HepG2 (cell line): ENCODE results near the gene SAE1. TPM values are rescaled to one million over a fixed set of nuclear protein-coding genes. Genes with fewer than 3 reads are reported as not detected.

Experiments
- ATAC-seq: fragments of 200-7000 bp; cut with Tn5 transposase; 3 replicates; pipeline ENCODE4 v1.9.1; 2020; ENCODE audit warnings: mild to moderate bottlenecking, moderate library complexity
- BruUV-seq: library from RNA; stranded (reverse); fragments of 400-500 nt; replicated peaks from 2 replicates; lab custom pipeline; 2021; lab: Mats Ljungman, UMichigan
- CTCF ChIA-PET: fragments of 300-600 bp; formaldehyde crosslinking; extraction: SDS; loops from one replicate; lab custom pipeline; 2021; ENCODE audit warnings: low total read pairs, inconsistent platforms, low intra/inter-chr PET ratio; lab: Yijun Ruan, JAX
- POLR2A ChIA-PET: fragments of 350-600 bp; sonication (Branson Sonifier 250); formaldehyde crosslinking; loops from one replicate; lab custom pipeline; 2020; ENCODE audit warnings: antibody characterized with exemption, inconsistent platforms; lab: Yijun Ruan, JAX
- DNase-seq: peaks from one replicate; pipeline ENCODE4 v3.0.0-alpha.2; 2015; ENCODE audit warnings: low spot score
- FAIRE-seq: peaks from 3 replicates; lab custom pipeline; 2011; peaks lifted over from hg19 to GRCh38; lab: Jason Lieb, UNC
- H2AFZ ChIP-seq: one replicate; pipeline ENCODE4 v1.6.1; 2011; ENCODE audit warnings: low read length, inconsistent platforms
- H3K27ac ChIP-seq: fragments of 300-600 bp; 3 replicates; pipeline ENCODE4 v1.8.0; 2011; ENCODE audit warnings: mixed run types, mild to moderate bottlenecking, mixed read lengths, low read length, inconsistent platforms; ENCODE audit not compliant: insufficient read depth; ENCODE audit errors: extremely low read length
- H3K27me3 ChIP-seq, 2 experiments: fragments of 200-600 bp in 1 of 2; 2 replicates in 1 of 2; 3 replicates in 1 of 2; pipeline versions ENCODE4 v1.6.0 to v1.8.0; 2011; ENCODE audit warnings: low read length in 2 of 2, mild to moderate bottlenecking in 2 of 2, moderate library complexity in 2 of 2, inconsistent platforms in 1 of 2; ENCODE audit not compliant: insufficient read depth in 2 of 2, control insufficient read depth in 1 of 2
- H3K36me3 ChIP-seq, 2 experiments: fragments of 200-600 bp in 1 of 2; replicated peaks in 1 of 2; 2 replicates in 1 of 2; 3 replicates in 1 of 2; pipeline versions ENCODE4 v1.5.1 to v1.8.0; 2011; ENCODE audit warnings: low read length in 2 of 2, inconsistent platforms in 1 of 2; ENCODE audit not compliant: insufficient read depth in 2 of 2, control insufficient read depth in 1 of 2
- H3K4me1 ChIP-seq: 2 replicates; pipeline ENCODE4 v1.5.1; 2012; ENCODE audit warnings: low read length, inconsistent platforms; ENCODE audit not compliant: insufficient read depth
- H3K4me2 ChIP-seq: 2 replicates; pipeline ENCODE4 v1.6.0; 2011; ENCODE audit warnings: low read depth, low read length, inconsistent platforms
- H3K4me3 ChIP-seq, 3 experiments: fragments of 200-600 bp in 1 of 3; sonication (generic), shearing (Covaris generic) in 1 of 3; replicated peaks in 1 of 3; 2 replicates each; pipeline ENCODE4 v1.5.1; 2011 to 2016; ENCODE audit warnings: low read length in 3 of 3, inconsistent platforms in 2 of 3, low read depth in 2 of 3, mild to moderate bottlenecking in 2 of 3, control low read depth in 1 of 3, mixed read lengths in 1 of 3; ENCODE audit not compliant: insufficient read depth in 1 of 3
- H3K79me2 ChIP-seq: one replicate; pipeline ENCODE4 v1.6.1; 2011; ENCODE audit warnings: low read length, inconsistent platforms; ENCODE audit not compliant: insufficient read depth
- H3K9ac ChIP-seq: 2 replicates; pipeline ENCODE4 v1.6.0; 2011; ENCODE audit warnings: mild to moderate bottlenecking, low read depth, low read length, inconsistent platforms; ENCODE audit not compliant: insufficient read depth
- H3K9me3 ChIP-seq: 2 replicates; pipeline ENCODE4 v1.5.1; 2012; ENCODE audit warnings: mild to moderate bottlenecking, low read length
- H4K20me1 ChIP-seq: 2 replicates; pipeline ENCODE4 v1.6.0; 2011; ENCODE audit warnings: inconsistent platforms, mild to moderate bottlenecking, low read length, moderate library complexity; ENCODE audit not compliant: insufficient read depth
- BCL3 ChIP-seq: sonication (generic); formaldehyde crosslinking; IDR thresholded peaks from 2 replicates; pipeline ENCODE4 v1.5.1; 2020; ENCODE audit warnings: mild to moderate bottlenecking, missing genetic modification reagents, moderate library complexity
- EED ChIP-seq: sonication (generic); formaldehyde crosslinking; IDR thresholded peaks from 2 replicates; pipeline ENCODE4 v1.5.0; 2020; ENCODE audit warnings: mild to moderate bottlenecking, missing genetic modification reagents
- ETS1 ChIP-seq: sonication (generic); formaldehyde crosslinking; IDR thresholded peaks from 2 replicates; pipeline ENCODE4 v1.4.0; 2020; ENCODE audit warnings: missing genetic modification reagents
- HNRNPK ChIP-seq: fragments of 200-400 bp; formaldehyde crosslinking; IDR thresholded peaks from 2 replicates; pipeline ENCODE4 v1.6.1; 2018; ENCODE audit warnings: low read length, low read depth, moderate library complexity, mild to moderate bottlenecking; ENCODE audit not compliant: poor library complexity, severe bottlenecking
- MAFF ChIP-seq: IDR thresholded peaks from 2 replicates; pipeline ENCODE4 v1.6.1; 2011; ENCODE audit warnings: low read depth, low read length, improper control_type of control experiment
- MAX ChIP-seq: IDR thresholded peaks from 2 replicates; pipeline ENCODE4 v1.6.1; 2012; ENCODE audit warnings: inconsistent platforms
- PREB ChIP-seq: sonication (generic); formaldehyde crosslinking; IDR thresholded peaks from 2 replicates; pipeline ENCODE4 v1.4.0; 2020; ENCODE audit warnings: missing genetic modification reagents
- RARA ChIP-seq: IDR thresholded peaks from 2 replicates; pipeline ENCODE4 v1.6.1; 2016; ENCODE audit warnings: missing genetic modification reagents, missing compliant biosample characterization
- SALL2 ChIP-seq: sonication (generic); formaldehyde crosslinking; IDR thresholded peaks from 2 replicates; pipeline ENCODE4 v1.8.1; 2023; ENCODE audit warnings: mild to moderate bottlenecking, missing genetic modification reagents, inconsistent platforms
- SATB2 ChIP-seq: sonication (generic); formaldehyde crosslinking; IDR thresholded peaks from 2 replicates; pipeline ENCODE4 v1.5.0; 2020; ENCODE audit warnings: missing genetic modification reagents
- SETDB1 ChIP-seq: sonication (generic); formaldehyde crosslinking; IDR thresholded peaks from 2 replicates; pipeline ENCODE4 v1.5.1; 2020; ENCODE audit warnings: missing genetic modification reagents, mild to moderate bottlenecking, borderline replicate concordance
- ZEB1 ChIP-seq: IDR thresholded peaks from 2 replicates; pipeline ENCODE4 v1.6.1; 2012; ENCODE audit warnings: mild to moderate bottlenecking, low read depth, inconsistent platforms; ENCODE audit not compliant: insufficient replicate concordance
- ZFP82 ChIP-seq: sonication (generic); formaldehyde crosslinking; IDR thresholded peaks from 2 replicates; pipeline ENCODE4 v1.5.1; 2020; ENCODE audit warnings: mild to moderate bottlenecking, missing genetic modification reagents, borderline replicate concordance
- ZNF547 ChIP-seq: sonication (generic); formaldehyde crosslinking; IDR thresholded peaks from 2 replicates; pipeline ENCODE4 v1.5.1; 2020; ENCODE audit warnings: mild to moderate bottlenecking, missing genetic modification reagents
- ZNF569 ChIP-seq: sonication (generic); formaldehyde crosslinking; IDR thresholded peaks from 2 replicates; pipeline ENCODE4 v1.5.0; 2020; ENCODE audit warnings: mild to moderate bottlenecking, missing genetic modification reagents, moderate library complexity, borderline replicate concordance
- ZNF788 ChIP-seq: sonication (generic); formaldehyde crosslinking; IDR thresholded peaks from 2 replicates; pipeline ENCODE4 v1.5.0; 2020; ENCODE audit warnings: mild to moderate bottlenecking, missing genetic modification reagents, borderline replicate concordance
- WGBS: methylation state at CpG from one replicate; pipeline ENCODE4 v1.1.6; 2017; ENCODE audit warnings: low lambda C conversion rate; 5-methylcytosine and 5-hydroxymethylcytosine counted together
- in situ Hi-C: cut with HindIII; loops from 2 replicates; pipeline ENCODE4 v1.10.0; 2017; ENCODE audit warnings: low pct_unique_long_range_greater_than_20kb; ENCODE audit not compliant: extremely low pct_ligation_motif_present
- intact Hi-C: fragments of 100-400 bp; cut with micrococcal nuclease; formaldehyde crosslinking; loops from one replicate; pipeline ENCODE4 v1.10.0; 2022; ENCODE audit not compliant: unreplicated experiment
- polyA plus RNA-seq, 8 experiments: library from polyadenylated mRNA; depleted of rRNA in 3 of 8; stranded (reverse) in 7 of 8; unstranded in 1 of 8; fragments of >200 nt; fragmentation: Illumina TruSeq in 4 of 8; extraction: Trizol in 4 of 8; gene quantifications; 2 replicates each; pipeline versions ENCODE4 v1.2.1 to v1.2.3, GENCODE V29; 2011 to 2016; ENCODE audit warnings: low read depth in 4 of 8, missing spikeins in 1 of 8, mixed read lengths in 1 of 8; ENCODE audit not compliant: insufficient read depth in 1 of 8
- total RNA-seq, 5 experiments: library from RNA; depleted of rRNA; stranded (reverse); fragments of >200 nt; fragmentation: Illumina TruSeq; extraction: Trizol; gene quantifications; 2 replicates each; pipeline ENCODE4 v1.2.3, GENCODE V29; 2016; ENCODE audit warnings: low read depth in 1 of 5

The SAE1 gene
- total and polyA plus RNA-seq, 2 of the 13 experiments (the other 11 are each of a cell fraction or from before 2014, with no cell fraction given): 87.6 to 197 TPM

- H3K9me3 ChIP-seq: no peaks in the 10 kb centered on the region
- no peak overlapping the region for H3K4me2 ChIP-seq
- peaks cover 0 to 6% of the 10 kb centered on the region in 2 experiments; a peak in 3 of 5 replicates for H3K36me3 ChIP-seq
- intact Hi-C loops: no loop called here
- in situ Hi-C loops: no loop called here
- ChIA-PET POLR2A (interaction anchor here (1.0 to 11.1 kb wide), 3 partner anchors 11 to 249 kb away, joined by 3 to 456 read pairs (median 4); partner anchors contain the start of genes AP2S1 and ZC3H4), CTCF (no interaction called here)
- H2AFZ ChIP-seq: no peak overlapping the region
- DNase-seq (no peak), ATAC-seq (no peak), FAIRE-seq (no peak)
- H3K27ac ChIP-seq: peak overlapping the region; percentile 33
- H3K27me3 ChIP-seq: no peaks in the 10 kb centered on the region
- no peak overlapping the region for H3K9ac ChIP-seq
- no peak for TF ChIP-seq SETDB1 (CRISPR knock-in tag)
- TF ChIP-seq RARA (CRISPR knock-in tag): no peak
- TF ChIP-seq SATB2: no peak
- no peak for TF ChIP-seq ZEB1
- no peak for TF ChIP-seq ZNF788
- no peak for TF ChIP-seq PREB (CRISPR knock-in tag)
- no peak for TF ChIP-seq HNRNPK
- no peaks in the 10 kb centered on the region for H4K20me1 ChIP-seq
- H3K4me3 ChIP-seq: no peak overlapping the region
- 93% methylated on average over 6 of the region's 6 CpGs for WGBS
- peaks cover 72% of the 10 kb centered on the region for H3K79me2 ChIP-seq
- peaks cover 83% of the 10 kb centered on the region for H3K4me1 ChIP-seq
- no TSS peak for BruUV-seq
Observed at GRCh38 chr19:47099576-47100050, 31.0 kb upstream of the SAE1 start.

- H3K79me2 ChIP-seq: peaks cover 74% of the 10 kb centered on the region
- DNase-seq (no peak), ATAC-seq (no peak), FAIRE-seq (no peak)
- BruUV-seq: no TSS peak
- H3K4me2 ChIP-seq: no peak overlapping the region
- in situ Hi-C loops (no loop called here), intact Hi-C loops (no loop called here)
- H3K27me3 ChIP-seq: no peaks in the 10 kb centered on the region
- no peaks in the 10 kb centered on the region for H3K9me3 ChIP-seq
- 97% methylated on average over 5 of the region's 5 CpGs for WGBS
- H3K27ac ChIP-seq: no peak overlapping the region
- H3K4me1 ChIP-seq: peaks cover 83% of the 10 kb centered on the region
- no peak overlapping the region for H2AFZ ChIP-seq
- CTCF ChIA-PET: no interaction called here
- H3K36me3 ChIP-seq: peaks cover 0 to 12% of the 10 kb centered on the region in 2 experiments; a peak in 4 of 5 replicates
- H3K9ac ChIP-seq: no peak overlapping the region
- no peak overlapping the region for H3K4me3 ChIP-seq
- no peaks in the 10 kb centered on the region for H4K20me1 ChIP-seq
- POLR2A ChIA-PET: interaction anchor here (1.0 to 11.1 kb wide), 2 partner anchors 11 to 250 kb away, joined by 3 to 456 read pairs; partner anchors contain the start of genes AP2S1 and ZC3H4
- TF ChIP-seq EED (CRISPR knock-in tag) (no peak), ETS1 (no peak), MAX (no peak), ZNF569 (CRISPR knock-in tag) (no peak), MAFF (no peak), ZFP82 (no peak), BCL3 (no peak), ZNF547 (CRISPR knock-in tag) (no peak), SALL2 (CRISPR knock-in tag) (no peak)
Observed at GRCh38 chr19:47100290-47100689, 30.3 kb upstream of the SAE1 start.
